ACC112 (cell line): ENCODE results near the gene KCNA2.

ENCODE experiments used
- H2AFZ ChIP-seq: fragments of 200-600 bp; sonication (generic); one replicate; pipeline ENCODE4 v1.6.0; 2017; ENCODE audit warnings: antibody characterized with exemption, low read length; ENCODE audit not compliant: unreplicated experiment
- H3K27ac ChIP-seq: fragments of 200-600 bp; sonication (generic); 2 replicates; pipeline ENCODE4 v1.5.1; 2014; ENCODE audit warnings: low read depth, mild to moderate bottlenecking, antibody characterized with exemption, low read length, moderate library complexity
- H3K27me3 ChIP-seq: fragments of 200-600 bp; sonication (generic); 2 replicates; pipeline ENCODE4 v1.6.1; 2014; ENCODE audit warnings: mild to moderate bottlenecking, antibody characterized with exemption, low read length, moderate library complexity, mixed read lengths; ENCODE audit not compliant: insufficient read depth
- H3K36me3 ChIP-seq: fragments of 200-600 bp; sonication (generic); 2 replicates; pipeline ENCODE4 v1.6.1; 2016; ENCODE audit warnings: mild to moderate bottlenecking, antibody characterized with exemption, low read length, moderate library complexity, mixed read lengths; ENCODE audit not compliant: insufficient read depth
- H3K4me1 ChIP-seq: fragments of 200-600 bp; sonication (generic); one replicate; pipeline ENCODE4 v1.6.1; 2016; ENCODE audit warnings: low read length, mixed read lengths; ENCODE audit not compliant: insufficient read depth, unreplicated experiment, control insufficient read depth
- H3K4me3 ChIP-seq: fragments of 200-600 bp; sonication (generic); 2 replicates; pipeline ENCODE4 v1.5.1; 2014; ENCODE audit warnings: mild to moderate bottlenecking, low read depth, low read length
- H3K79me2 ChIP-seq: fragments of 200-600 bp; sonication (generic); one replicate; pipeline ENCODE4 v1.6.0; 2016; ENCODE audit warnings: low read length; ENCODE audit not compliant: control insufficient read depth, unreplicated experiment, insufficient read depth

KCNA2 gene

DNA sequence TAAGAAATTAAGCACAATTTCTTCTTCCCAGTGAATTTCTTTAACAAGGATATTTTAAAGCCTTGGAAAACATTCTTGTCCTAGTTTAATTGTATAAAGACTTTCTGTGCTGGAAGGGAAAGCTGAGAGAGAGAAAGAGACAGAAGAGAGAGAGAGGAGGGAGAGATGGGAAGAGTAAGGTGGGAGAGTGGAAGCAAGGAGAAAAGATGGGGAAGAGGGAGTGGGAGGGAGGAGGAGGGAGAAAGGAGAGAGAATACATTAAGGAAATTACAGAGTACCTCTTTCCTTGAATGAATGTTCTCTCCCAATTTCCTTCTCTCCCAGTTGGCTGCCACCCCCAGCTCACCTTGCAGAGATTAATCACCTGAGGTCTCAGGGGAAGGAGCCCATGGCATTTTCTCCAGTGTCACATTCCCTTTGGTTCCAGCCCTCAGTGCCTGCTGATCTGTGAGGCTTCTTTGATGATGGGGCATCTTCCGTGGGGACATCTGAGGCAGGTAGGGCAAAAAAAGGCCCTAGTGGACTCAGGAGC lies 54.8 kb downstream of the KCNA2 start:
- no peak overlapping the region for H3K27ac ChIP-seq
- no peaks in the 10 kb centered on the region for H3K79me2 ChIP-seq
- H3K27me3 ChIP-seq, result peaks cover 89% of the 10 kb centered on the region

DNA sequence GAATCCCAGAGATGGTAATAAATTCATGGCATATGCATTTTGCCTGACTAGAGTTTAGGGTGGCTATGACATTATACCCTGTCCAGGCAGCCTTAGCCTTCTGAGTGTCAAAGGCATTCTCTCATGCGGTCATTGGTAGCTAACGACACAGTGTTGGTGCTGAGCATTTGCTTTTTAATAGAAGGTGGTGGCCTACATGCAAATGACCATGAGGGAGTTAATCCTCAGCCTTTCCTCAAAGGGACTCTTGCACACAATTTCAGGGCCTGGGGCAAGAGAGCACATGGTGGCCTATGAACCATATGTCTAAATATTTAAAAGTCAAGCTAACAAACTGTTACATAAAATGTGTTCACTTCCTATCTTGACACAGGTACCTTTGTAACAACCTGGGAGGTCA lies 56.3 kb downstream of the KCNA2 start:
- Histone ChIP-seq H2AFZ (no peak overlapping the region), H3K4me3 (no peak overlapping the region), H3K36me3 (no peaks in the 10 kb centered on the region), H3K4me1 (no peaks in the 10 kb centered on the region), H3K27ac (no peak overlapping the region), H3K79me2 (no peaks in the 10 kb centered on the region), H3K27me3 (peaks cover 89% of the 10 kb centered on the region)

More for the DNA sequence above, 54.8 kb downstream of the KCNA2 start:
- Histone ChIP-seq H3K4me3 (no peak overlapping the region), H2AFZ (no peak overlapping the region), H3K36me3 (no peaks in the 10 kb centered on the region), H3K4me1 (no peaks in the 10 kb centered on the region)

DNA sequence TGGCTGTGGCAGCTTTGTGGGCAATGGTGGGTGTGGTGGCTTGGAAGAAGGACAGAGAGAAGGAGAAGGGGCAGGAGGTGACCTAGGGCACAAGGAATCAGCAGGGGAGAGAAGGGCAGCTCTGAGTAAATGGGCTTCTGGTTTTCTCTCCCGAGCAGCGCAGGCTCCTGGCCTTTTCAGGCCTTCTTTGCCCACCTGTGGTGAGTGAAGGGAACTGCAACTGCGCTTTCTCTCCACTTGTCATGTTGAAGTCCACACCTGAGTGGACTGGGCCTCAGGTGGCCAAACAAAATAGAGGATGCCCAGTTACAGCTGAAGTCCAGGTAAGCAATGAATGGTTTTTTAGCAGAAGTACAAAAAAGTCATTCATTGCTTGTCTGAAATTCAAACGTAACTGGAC lies 57.8 kb downstream of the KCNA2 start:
- no peak overlapping the region for H3K4me3 ChIP-seq

DNA sequence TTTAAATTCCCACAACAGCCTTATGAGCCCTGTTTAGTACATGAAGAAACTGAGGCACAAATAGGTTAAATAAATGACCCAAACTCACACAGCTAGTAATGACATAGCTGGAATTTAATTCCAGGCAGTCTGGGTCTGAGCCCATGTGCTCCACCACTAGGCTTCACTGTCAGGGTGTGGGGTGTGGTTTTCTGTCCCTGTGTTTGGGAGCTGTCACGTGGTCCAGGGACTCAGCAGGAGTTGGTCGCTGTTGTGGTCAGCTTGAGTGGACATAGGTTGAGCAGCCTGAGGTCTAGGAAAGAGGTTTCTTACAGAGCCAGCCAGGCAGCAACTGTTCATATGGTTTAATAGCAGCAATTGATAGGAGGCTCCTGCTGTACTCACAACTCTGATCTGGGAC lies 59.1 kb downstream of the KCNA2 start:
- Histone ChIP-seq H3K79me2 (no peaks in the 10 kb centered on the region), H2AFZ (no peak overlapping the region), H3K27ac (no peak overlapping the region), H3K27me3 (peaks cover 79% of the 10 kb centered on the region), H3K36me3 (no peaks in the 10 kb centered on the region), H3K4me1 (no peaks in the 10 kb centered on the region), H3K4me3 (no peak overlapping the region)

More for the DNA sequence above, 57.8 kb downstream of the KCNA2 start:
- Histone ChIP-seq H3K79me2 (no peaks in the 10 kb centered on the region), H3K27me3 (peaks cover 87% of the 10 kb centered on the region), H3K27ac (no peak overlapping the region), H3K4me1 (no peaks in the 10 kb centered on the region), H3K36me3 (no peaks in the 10 kb centered on the region), H2AFZ (no peak overlapping the region)

DNA sequence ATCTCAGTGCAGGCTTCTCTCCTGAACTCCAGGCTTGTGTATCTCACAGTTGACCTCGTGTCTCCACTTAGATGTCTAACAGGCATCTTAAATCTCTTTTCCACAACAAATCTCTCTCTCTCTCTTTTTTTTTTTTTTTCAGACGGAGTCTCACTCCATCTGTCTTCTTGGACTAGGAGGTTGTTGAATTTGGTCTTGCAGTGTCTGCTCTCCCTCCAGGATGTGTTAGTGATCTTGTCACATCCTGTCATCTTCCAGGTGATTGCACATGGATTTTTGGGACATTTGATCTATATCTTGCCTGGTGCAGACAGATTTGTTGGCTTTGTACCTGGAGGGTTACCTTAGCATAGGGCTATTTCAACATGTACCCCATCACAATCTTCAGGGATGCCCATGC lies 60.7 kb downstream of the KCNA2 start:
- Histone ChIP-seq H3K4me1 (no peaks in the 10 kb centered on the region), H3K4me3 (no peak overlapping the region), H2AFZ (no peak overlapping the region), H3K27ac (no peak overlapping the region), H3K79me2 (no peaks in the 10 kb centered on the region), H3K27me3 (peaks cover 79% of the 10 kb centered on the region), H3K36me3 (no peaks in the 10 kb centered on the region)

DNA sequence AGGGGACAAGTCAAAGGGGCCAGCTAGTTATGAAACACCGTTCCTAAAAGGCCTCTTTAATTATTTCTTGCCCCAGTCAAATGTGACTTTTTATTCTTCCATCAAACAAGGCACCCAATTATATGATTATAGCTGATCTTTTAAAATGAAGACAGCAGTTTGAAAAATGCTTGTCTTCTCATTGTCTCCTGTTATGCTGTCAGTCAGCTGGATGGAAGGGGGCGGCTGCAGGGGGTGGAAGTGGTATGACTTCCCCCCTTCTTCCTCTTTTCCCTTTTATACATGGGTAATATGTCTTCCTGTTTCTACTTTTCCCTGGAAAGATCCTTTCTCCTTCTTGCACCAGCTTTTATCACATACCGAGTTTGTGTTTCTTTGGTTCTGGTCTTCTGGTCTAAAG lies 61.4 kb downstream of the KCNA2 start:
- Histone ChIP-seq H3K27me3 (peaks cover 79% of the 10 kb centered on the region), H3K27ac (no peak overlapping the region), H3K36me3 (no peaks in the 10 kb centered on the region), H3K4me3 (no peak overlapping the region), H2AFZ (no peak overlapping the region), H3K79me2 (no peaks in the 10 kb centered on the region), H3K4me1 (no peaks in the 10 kb centered on the region)
